IPS-18a (cell line): ENCODE measurements around the gene ALKBH4.
"Not testable (repeated sequence)": the region's sequence is repeated elsewhere in the genome, so short reads cannot be mapped to it uniquely, and the experiment has no call there.

ENCODE experiments used
- H3K27ac ChIP-seq: one replicate; pipeline ENCODE4 v1.5.1; 2013; ENCODE audit warnings: low read length
- H3K27me3 ChIP-seq: one replicate; pipeline ENCODE4 v1.6.1; 2013; ENCODE audit warnings: mild to moderate bottlenecking, low read length; ENCODE audit not compliant: control insufficient read depth, insufficient read depth
- H3K36me3 ChIP-seq: one replicate; pipeline ENCODE4 v1.6.1; 2013; ENCODE audit warnings: low read depth, low read length; ENCODE audit not compliant: control insufficient read depth
- H3K4me1 ChIP-seq: one replicate; pipeline ENCODE4 v1.6.1; 2013; ENCODE audit warnings: low read depth, low read length; ENCODE audit not compliant: control insufficient read depth
- H3K4me3 ChIP-seq: one replicate; pipeline ENCODE4 v1.5.1; 2013; ENCODE audit warnings: low read length
- H3K9ac ChIP-seq: one replicate; pipeline ENCODE4 v1.6.1; 2013; ENCODE audit warnings: mild to moderate bottlenecking, low read length, moderate library complexity
- H3K9me3 ChIP-seq: one replicate; pipeline ENCODE4 v1.6.1; 2013; ENCODE audit warnings: low read depth, low read length; ENCODE audit not compliant: control insufficient read depth

The ALKBH4 gene, protein sequence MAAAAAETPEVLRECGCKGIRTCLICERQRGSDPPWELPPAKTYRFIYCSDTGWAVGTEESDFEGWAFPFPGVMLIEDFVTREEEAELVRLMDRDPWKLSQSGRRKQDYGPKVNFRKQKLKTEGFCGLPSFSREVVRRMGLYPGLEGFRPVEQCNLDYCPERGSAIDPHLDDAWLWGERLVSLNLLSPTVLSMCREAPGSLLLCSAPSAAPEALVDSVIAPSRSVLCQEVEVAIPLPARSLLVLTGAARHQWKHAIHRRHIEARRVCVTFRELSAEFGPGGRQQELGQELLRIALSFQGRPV

DNA sequence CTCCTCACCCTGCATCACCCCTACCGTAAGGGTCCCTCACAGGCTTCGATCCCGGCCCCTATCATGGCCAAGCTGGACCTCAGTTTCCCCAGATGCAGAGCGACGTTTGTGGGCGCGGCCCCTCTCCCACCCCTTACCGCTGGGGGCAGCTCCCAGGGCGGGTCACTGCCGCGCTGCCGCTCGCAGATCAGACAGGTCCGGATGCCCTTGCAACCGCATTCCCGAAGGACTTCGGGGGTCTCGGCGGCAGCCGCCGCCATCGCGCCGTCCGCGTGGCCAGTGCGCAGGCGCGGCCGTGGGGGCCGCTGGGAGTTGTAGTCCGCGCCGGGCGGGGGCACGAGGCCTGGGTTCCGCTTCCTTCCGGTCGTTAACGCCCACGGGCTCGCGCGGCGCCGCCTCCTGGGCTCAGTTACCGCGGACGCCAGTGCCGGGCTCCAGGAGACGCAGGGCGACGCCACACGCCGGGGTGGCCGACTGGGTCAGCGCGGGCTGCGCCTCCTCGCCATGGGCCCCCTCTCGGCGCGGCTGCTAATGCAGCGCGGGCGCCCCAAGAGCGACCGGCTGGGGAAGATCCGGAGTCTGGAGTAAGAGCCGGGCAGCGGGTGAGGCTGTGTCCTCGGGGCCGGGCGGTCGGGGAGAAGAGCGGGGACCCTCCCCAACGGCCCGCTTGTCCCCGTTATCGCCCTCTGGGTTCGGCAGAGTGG lies at the start of gene ALKBH4, which contains the start of gene LRWD1:
ALKBH4 (minus strand) TSS at position 287 of the 704 bp plus-strand sequence; CDS start at position 260, 27 bp downstream.
LRWD1 (plus strand) TSS at position 408 of the 704 bp plus-strand sequence; CDS start at position 505, 97 bp downstream.
- Histone ChIP-seq H3K4me1 (no peaks in the 10 kb centered on the region), H3K27me3 (no peaks in the 10 kb centered on the region), H3K27ac (peak within 1 kb of the TSS; percentile 57), H3K36me3 (no peaks in the 10 kb centered on the region), H3K9ac (peak within 1 kb of the TSS; percentile 91), H3K4me3 (peak within 1 kb of the TSS; percentile 99), H3K9me3 (no peaks in the 10 kb centered on the region)

GRCh38 chr7:102512642-102513221 lies 48.1 kb upstream of the ALKBH4 start:
- H3K36me3 ChIP-seq, H3K9me3 ChIP-seq, H3K4me3 ChIP-seq, H3K9ac ChIP-seq, H3K4me1 ChIP-seq, H3K27ac ChIP-seq, H3K27me3 ChIP-seq: not testable (repeated sequence)

- H3K27me3 ChIP-seq, H3K4me3 ChIP-seq, H3K9ac ChIP-seq, H3K36me3 ChIP-seq, H3K27ac ChIP-seq, H3K4me1 ChIP-seq, H3K9me3 ChIP-seq: not testable (repeated sequence)
These were observed 47.3 kb upstream of the ALKBH4 start for GRCh38 chr7:102511860-102512522.

GRCh38 chr7:102510575-102510974 lies 45.9 kb upstream of the ALKBH4 start:
- H3K36me3 ChIP-seq, H3K9me3 ChIP-seq, H3K27ac ChIP-seq, H3K4me3 ChIP-seq, H3K27me3 ChIP-seq, H3K9ac ChIP-seq, H3K4me1 ChIP-seq: not testable (repeated sequence)

DNA sequence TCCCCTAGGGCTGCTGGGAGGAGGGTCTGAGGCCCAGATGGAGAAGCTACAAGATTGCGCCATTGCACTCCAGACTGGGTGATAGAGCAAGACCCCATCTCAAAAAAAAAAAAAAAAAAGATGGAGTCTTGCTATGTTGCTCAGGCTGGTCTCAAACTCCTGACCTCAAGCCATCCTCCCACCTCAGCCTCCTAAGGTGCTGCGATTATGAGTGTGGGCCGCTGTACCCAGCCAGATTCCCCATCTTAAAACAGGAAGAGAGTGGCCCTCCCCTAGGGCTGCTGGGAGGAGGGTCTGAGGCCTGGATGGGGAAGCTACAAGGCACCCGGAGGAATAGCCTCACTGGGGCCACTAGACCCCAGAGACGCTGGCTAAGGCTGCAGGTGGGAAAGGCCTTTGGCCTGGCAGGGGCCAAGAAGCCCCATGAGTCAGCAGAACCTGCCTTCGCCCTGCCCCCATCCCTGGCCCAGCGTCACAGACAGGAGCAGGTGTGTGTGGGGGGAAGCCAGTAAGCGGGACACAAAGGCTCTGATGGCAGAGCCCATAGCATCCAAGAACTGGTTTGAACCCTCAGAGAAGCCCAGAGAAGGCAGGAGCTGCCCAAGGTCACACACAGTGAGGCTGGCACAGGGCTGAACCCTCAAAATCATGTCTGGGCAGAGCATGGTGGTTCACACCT lies 42.9 kb upstream of the ALKBH4 start:
- not testable (repeated sequence) for H3K9ac ChIP-seq, H3K36me3 ChIP-seq, H3K4me1 ChIP-seq, H3K27me3 ChIP-seq, H3K27ac ChIP-seq, H3K9me3 ChIP-seq, H3K4me3 ChIP-seq

DNA sequence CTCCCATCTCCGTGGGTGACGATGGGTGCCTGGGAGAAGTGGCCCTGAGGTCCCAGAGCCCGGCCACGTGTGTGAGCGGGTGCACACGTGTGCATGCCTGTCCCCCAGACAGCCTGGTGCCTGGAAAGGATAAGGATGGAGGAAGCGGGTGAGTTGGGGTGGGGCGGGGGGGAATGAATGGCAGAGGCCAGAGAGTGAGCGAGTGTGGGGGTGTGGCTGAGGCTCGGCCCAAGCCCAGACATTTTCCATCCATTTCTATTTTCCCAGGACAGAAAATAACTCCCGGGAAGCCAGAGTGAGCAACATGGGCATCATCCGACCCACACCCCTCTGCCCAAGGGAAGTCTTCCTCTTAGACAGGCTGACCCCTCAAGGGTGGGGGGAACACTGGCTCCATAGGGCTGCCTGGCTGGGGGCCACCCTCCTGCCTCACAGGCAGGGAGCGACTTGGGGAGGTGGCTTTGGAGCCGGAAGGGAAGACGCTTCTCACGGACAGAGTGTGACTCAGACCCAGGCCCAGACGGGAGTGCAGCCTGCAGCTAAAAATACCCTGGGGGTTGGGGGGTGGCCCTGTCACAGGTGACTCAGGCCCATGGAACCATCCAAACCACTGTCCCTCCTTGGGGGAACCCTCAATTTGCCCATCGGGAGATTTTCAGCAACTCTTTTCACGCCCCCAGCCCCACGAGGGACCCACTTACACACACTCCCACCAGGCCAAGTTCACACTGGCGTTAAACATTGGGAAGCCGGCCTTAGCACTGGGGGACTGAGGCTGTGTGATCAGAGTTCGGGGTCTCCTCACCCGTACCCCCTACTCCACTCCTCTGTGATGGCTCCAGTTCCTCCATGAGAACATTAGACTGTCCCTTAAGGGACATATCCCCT lies 40.9 kb upstream of the ALKBH4 start:
- H3K9ac ChIP-seq = not testable (repeated sequence)

GRCh38 chr7:102503141-102503540 lies 38.5 kb upstream of the ALKBH4 start:
- not testable (repeated sequence) for H3K36me3 ChIP-seq, H3K27me3 ChIP-seq, H3K4me1 ChIP-seq, H3K27ac ChIP-seq, H3K9me3 ChIP-seq, H3K9ac ChIP-seq, H3K4me3 ChIP-seq

More for the DNA sequence above, 40.9 kb upstream of the ALKBH4 start:
- not testable (repeated sequence) for H3K36me3 ChIP-seq, H3K27me3 ChIP-seq, H3K9me3 ChIP-seq, H3K4me1 ChIP-seq, H3K27ac ChIP-seq, H3K4me3 ChIP-seq

DNA sequence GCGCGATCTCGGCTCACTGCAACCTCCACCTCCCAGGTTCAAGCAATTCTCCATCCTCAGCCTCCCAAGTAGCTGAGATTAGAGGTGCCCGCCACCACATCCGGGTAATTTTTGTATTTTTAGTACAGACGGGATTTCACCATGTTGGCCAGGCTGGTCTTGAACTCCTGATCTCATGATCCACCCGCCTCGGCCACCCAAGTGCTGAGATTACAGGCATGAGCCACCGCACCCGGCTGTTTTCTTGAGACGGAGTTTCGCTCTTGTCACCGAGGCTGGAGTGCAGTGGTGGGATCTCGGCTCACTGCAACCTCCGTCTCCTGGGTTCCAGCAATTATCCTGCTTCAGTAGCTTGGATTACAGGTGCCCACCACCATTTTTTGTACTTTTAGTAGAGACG lies 33.7 kb upstream of the ALKBH4 start:
- H3K27me3 ChIP-seq, H3K27ac ChIP-seq, H3K9ac ChIP-seq, H3K4me3 ChIP-seq, H3K9me3 ChIP-seq, H3K4me1 ChIP-seq, H3K36me3 ChIP-seq: not testable (repeated sequence)

DNA sequence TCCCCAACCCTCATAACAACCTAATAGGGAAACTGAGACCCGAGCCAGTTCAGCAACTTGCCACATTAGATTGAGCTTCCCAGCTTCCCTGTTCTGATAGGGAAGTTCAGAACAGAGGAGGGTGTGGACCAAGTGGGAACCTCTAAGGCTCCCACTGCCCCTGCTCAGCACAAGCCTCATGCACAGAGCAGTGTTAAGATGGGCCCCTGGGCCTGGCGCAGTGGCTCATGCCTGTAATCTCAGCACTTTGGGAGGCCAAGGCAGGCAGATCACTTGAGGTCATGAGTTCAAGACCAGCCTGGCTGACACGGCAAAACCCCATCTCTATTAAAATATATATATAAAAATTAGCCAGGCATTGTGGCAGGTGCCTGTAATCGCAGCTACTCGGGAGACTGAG lies 32.6 kb upstream of the ALKBH4 start:
- H3K27me3 ChIP-seq, H3K36me3 ChIP-seq, H3K27ac ChIP-seq, H3K4me1 ChIP-seq, H3K4me3 ChIP-seq, H3K9ac ChIP-seq, H3K9me3 ChIP-seq: not testable (repeated sequence)

DNA sequence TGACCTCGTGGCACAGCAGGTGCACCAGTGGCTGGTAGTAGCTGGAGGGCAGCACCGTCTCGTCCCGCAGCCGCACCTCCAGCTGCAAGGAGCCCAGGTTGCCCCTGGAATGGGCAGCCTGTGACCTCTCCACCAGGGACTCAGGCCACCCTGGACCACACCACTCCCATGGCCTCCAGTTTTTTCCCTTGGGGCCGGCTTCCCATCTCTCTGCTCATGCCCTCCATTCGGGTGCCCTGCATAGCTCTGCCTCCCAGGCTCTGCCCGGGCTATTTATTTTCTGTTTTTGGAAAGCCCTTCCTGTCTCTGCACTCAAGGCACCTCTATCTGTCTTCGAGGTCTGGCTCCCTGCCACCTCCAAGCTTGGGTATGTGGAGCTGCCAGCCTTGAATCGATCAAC lies 32.2 kb upstream of the ALKBH4 start:
- H3K27me3 ChIP-seq, H3K36me3 ChIP-seq, H3K9me3 ChIP-seq, H3K27ac ChIP-seq, H3K4me1 ChIP-seq, H3K4me3 ChIP-seq, H3K9ac ChIP-seq: not testable (repeated sequence)
